ENCODE results near the gene GRK5.

DNA sequence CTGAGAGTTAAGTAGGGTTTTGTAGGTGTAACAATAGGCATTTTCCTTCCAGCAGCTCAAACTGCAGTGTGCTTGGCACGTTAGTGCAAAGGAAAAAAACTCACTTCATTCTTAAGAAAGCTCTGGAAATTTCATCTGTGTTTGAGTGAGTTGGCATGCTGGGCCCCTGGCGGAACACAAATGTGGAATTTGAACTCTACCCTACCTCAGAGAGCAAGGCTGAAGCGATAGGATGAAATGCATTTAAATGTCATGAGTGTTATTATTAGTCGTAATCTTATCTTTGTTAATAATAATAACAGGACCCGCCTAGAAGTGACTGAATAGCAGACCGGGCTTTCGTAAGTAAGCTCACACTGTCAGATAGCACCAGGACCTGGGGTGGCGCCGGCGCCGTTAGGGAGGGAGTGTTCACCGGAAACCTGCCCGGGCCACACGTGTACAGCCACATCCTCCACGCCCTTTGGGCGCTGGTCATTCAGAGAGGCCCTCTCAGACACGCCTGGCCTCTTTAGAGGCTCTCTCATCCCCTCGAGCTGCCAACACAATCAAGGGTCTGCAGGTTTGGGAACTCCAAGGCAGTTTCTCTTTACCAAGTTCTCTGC lies 63.5 kb downstream of the GRK5 start:
- TF ChIP-seq FOXP2 (optimal IDR thresholded peaks at IDR 0.05; ENCODE audit: control extremely low read depth, extremely low read length, insufficient read depth), result no peak
- TF ChIP-seq POLR2AphosphoS5 (IDR thresholded peaks at IDR 0.05; ENCODE audit: borderline replicate concordance, low read depth, low read length), result no peak
- TF ChIP-seq EZH2 (IDR thresholded peaks at IDR 0.05), result no peak
